Body of pancreas (tissue), 4 donors: ENCODE measurements around the gene SLC25A43.

ENCODE experiments used
- CTCF ChIP-seq, 7 experiments: fragments of 450-650 bp in 4 of 7; fragments of 200-600 bp in 3 of 7; sonication (generic) in 3 of 7; IDR thresholded peaks; one replicate each; pipeline ENCODE4 v1.5.1; 2016 to 2019; ENCODE audit warnings: antibody characterized with exemption in 7 of 7
- POLR2A ChIP-seq, 3 donors: fragments of 450-650 bp; IDR thresholded peaks; one replicate each; pipeline ENCODE4 v1.6.1; 2016; ENCODE audit warnings: antibody characterized with exemption in 3 of 3, mild to moderate bottlenecking in 2 of 3

GRCh38 chrX:119417842-119418241 is 18.7 kb downstream of the SLC25A43 start:
- peak in 4 of 7 experiments; percentile 10 to 31 (median 13) for TF ChIP-seq CTCF (IDR thresholded peaks at IDR 0.05)
- no peak for TF ChIP-seq POLR2A (IDR thresholded peaks at IDR 0.05)
